PFSK-1 (cell line): ENCODE data around the gene GPX7.

Source experiments
- FOXP2 ChIP-seq: optimal IDR thresholded peaks from 2 replicates; pipeline ENCODE3; 2011; ENCODE audit warnings: borderline replicate concordance, control low read depth, inconsistent platforms; ENCODE audit not compliant: insufficient read depth; ENCODE audit errors: extremely low read length, extremely low read depth
- POLR2AphosphoS5 ChIP-seq: IDR thresholded peaks from 2 replicates; pipeline ENCODE4 v1.6.1; 2012; ENCODE audit warnings: low read depth, mild to moderate bottlenecking, control low read depth, low read length, moderate library complexity
- SIN3A ChIP-seq: IDR thresholded peaks from 2 replicates; pipeline ENCODE4 v1.6.1; 2012; ENCODE audit warnings: mild to moderate bottlenecking, low read length, moderate library complexity, borderline replicate concordance; ENCODE audit not compliant: insufficient read depth
- TAF1 ChIP-seq: IDR thresholded peaks from 2 replicates; pipeline ENCODE4 v1.6.1; 2012; ENCODE audit warnings: low read length, control low read depth, borderline replicate concordance; ENCODE audit not compliant: insufficient read depth
- TF ChIP-seq, protein P1 (sequence below), 2 experiments: IDR thresholded peaks; 2 replicates each; pipeline versions ENCODE4 v1.6.1 to v1.8.0; 2011 to 2012; ENCODE audit warnings: low read depth in 2 of 2, low read length in 2 of 2, control low read depth in 1 of 2, inconsistent platforms in 1 of 2, mild to moderate bottlenecking in 1 of 2, moderate library complexity in 1 of 2; ENCODE audit not compliant: insufficient read depth in 1 of 2

Gene GPX7

DNA sequence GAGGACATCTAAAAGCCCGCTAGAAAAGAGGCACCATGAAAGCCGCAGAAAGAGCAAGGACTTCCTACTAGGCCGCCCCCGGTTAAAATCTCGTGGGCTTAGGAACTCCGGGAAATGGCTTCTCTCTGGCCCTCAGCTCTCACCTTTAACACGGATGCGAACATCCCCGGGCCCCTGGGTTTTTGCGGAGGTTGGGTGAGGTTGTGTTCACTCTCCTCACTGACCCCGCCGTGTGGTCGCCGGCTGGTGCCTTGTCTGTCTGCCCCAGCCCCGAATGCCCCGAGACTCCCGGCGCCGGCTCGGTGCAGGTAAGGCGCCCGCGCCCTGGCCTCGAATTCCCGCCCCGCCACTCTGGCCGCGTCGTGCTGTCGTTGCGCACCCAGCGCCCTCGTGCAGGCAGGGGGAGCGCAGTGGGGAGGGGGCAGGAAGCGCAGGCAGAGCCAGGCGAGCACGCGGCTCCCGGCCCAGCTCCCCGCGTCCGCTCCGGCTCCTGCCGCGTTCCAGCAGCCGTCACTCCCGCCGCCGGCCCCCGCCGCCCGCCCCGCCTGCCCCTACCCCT is 30.6 kb downstream of the GPX7 start, which contains the start of gene SHISAL2A:
SHISAL2A (plus strand) TSS at position 437 of the 559 bp plus-strand sequence. CDS start 326 bp downstream, outside the sequence.
- TF ChIP-seq TAF1 (no peak), FOXP2 (no peak), POLR2AphosphoS5 (no peak), SIN3A (no peak)
- TF ChIP-seq, protein P1, sequence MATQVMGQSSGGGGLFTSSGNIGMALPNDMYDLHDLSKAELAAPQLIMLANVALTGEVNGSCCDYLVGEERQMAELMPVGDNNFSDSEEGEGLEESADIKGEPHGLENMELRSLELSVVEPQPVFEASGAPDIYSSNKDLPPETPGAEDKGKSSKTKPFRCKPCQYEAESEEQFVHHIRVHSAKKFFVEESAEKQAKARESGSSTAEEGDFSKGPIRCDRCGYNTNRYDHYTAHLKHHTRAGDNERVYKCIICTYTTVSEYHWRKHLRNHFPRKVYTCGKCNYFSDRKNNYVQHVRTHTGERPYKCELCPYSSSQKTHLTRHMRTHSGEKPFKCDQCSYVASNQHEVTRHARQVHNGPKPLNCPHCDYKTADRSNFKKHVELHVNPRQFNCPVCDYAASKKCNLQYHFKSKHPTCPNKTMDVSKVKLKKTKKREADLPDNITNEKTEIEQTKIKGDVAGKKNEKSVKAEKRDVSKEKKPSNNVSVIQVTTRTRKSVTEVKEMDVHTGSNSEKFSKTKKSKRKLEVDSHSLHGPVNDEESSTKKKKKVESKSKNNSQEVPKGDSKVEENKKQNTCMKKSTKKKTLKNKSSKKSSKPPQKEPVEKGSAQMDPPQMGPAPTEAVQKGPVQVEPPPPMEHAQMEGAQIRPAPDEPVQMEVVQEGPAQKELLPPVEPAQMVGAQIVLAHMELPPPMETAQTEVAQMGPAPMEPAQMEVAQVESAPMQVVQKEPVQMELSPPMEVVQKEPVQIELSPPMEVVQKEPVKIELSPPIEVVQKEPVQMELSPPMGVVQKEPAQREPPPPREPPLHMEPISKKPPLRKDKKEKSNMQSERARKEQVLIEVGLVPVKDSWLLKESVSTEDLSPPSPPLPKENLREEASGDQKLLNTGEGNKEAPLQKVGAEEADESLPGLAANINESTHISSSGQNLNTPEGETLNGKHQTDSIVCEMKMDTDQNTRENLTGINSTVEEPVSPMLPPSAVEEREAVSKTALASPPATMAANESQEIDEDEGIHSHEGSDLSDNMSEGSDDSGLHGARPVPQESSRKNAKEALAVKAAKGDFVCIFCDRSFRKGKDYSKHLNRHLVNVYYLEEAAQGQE (IDR thresholded peaks at IDR 0.05; ENCODE audit: insufficient read depth in 1 of 2, low read depth in 2 of 2, low read length in 2 of 2) = no peak

DNA sequence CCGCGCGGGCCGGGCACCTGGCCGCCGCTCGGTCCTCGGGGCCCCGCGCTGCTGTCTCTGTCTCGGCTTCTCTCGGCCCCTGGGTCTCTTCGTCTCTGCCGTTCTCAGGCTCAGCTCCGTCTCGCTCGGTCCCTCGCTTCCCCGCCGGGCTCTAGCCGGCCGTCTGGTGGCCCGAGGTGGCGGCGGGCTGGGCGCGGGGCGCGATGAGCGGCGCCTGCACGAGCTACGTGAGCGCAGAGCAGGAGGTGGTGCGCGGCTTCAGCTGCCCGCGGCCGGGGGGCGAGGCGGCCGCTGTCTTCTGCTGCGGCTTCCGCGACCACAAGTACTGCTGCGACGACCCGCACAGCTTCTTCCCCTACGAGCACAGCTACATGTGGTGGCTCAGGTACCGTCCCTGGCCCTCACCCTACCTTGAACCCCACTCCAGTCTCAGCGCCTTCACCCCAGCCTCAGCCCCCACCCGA is 31.2 kb downstream of the GPX7 start:
- no peak for TF ChIP-seq FOXP2
- TF ChIP-seq, protein P1 (IDR thresholded peaks at IDR 0.05; ENCODE audit: insufficient read depth in 1 of 2, low read depth in 2 of 2, low read length in 2 of 2) = no peak
- TF ChIP-seq SIN3A = no peak
- no peak for TF ChIP-seq TAF1
- TF ChIP-seq POLR2AphosphoS5 = no peak

DNA sequence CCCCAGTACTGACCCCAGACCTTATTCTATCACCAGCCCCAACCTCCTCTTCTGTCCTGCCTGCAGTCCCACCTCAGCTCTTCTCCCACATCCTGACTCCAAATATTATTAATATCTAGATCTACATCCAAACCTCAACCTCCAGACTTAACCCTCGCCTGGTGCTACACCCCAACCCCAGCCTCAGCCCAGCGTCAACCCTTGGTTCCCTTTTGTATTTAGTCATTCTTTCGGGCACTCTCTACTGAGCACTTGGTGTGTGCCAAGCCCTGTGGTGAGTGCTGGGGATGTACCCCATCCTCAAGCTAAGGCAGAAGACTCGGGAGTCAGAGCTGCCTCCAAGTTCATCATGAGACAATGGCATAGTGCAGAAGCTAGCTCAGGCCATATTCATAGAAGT is 31.9 kb downstream of the GPX7 start:
- TF ChIP-seq SIN3A (no peak), FOXP2 (no peak), POLR2AphosphoS5 (no peak), TAF1 (no peak)
- TF ChIP-seq, protein P1 (IDR thresholded peaks at IDR 0.05; ENCODE audit: insufficient read depth in 1 of 2, low read depth in 2 of 2, low read length in 2 of 2) = no peak

DNA sequence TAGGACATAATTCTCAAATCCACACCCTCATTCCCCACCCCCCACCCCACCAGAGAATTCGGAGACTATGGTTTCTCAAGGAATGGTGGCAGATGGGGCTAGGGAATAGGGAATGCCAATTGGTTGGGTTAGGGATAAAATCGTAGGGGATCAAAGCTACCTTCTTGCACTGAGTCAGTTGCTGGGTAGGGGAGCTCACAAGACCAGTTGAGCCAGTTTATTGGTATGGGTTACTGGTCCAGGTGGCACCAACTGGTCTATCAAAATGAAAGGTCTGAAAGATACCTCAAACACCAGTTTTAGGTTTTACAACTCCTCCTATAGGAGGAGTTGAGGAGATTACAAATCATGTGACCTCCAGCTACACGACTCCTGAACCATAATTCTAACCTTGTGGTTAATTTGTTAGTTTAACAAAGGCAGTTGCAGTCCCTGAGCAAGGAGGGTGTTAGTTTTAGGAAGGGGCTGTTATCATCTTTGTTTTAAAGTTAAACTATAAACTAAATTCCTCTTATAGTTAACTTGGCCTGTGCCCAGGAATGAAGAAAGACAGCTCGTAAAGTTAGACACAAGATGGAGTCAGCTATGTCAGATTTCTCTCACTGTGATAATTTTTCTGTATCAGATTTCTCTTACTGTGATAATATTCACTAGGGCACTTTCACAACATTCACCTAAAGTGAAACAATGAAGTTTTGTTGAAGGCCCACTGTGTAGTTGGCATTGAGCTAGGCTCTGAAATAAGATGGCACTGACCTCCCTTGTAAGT is 33.3 kb downstream of the GPX7 start:
- TF ChIP-seq, protein P1 (IDR thresholded peaks at IDR 0.05; ENCODE audit: insufficient read depth in 1 of 2, low read depth in 2 of 2, low read length in 2 of 2) = no peak
- TF ChIP-seq TAF1 = no peak
- TF ChIP-seq FOXP2 = no peak
- TF ChIP-seq POLR2AphosphoS5 = no peak
- TF ChIP-seq SIN3A = no peak
